OCI-M2 (cell line): Measurements from ENCODE around the gene FLOT2.
"Not testable (repeated sequence)": the region's sequence is repeated elsewhere in the genome, so short reads cannot be mapped to it uniquely, and the experiment has no call there.

ENCODE experiments used
- DNase-seq: peaks from one replicate; lab custom pipeline; 2025; ENCODE audit not compliant: unreplicated experiment; lab: John Stamatoyannopoulos, UW

Gene FLOT2

DNA sequence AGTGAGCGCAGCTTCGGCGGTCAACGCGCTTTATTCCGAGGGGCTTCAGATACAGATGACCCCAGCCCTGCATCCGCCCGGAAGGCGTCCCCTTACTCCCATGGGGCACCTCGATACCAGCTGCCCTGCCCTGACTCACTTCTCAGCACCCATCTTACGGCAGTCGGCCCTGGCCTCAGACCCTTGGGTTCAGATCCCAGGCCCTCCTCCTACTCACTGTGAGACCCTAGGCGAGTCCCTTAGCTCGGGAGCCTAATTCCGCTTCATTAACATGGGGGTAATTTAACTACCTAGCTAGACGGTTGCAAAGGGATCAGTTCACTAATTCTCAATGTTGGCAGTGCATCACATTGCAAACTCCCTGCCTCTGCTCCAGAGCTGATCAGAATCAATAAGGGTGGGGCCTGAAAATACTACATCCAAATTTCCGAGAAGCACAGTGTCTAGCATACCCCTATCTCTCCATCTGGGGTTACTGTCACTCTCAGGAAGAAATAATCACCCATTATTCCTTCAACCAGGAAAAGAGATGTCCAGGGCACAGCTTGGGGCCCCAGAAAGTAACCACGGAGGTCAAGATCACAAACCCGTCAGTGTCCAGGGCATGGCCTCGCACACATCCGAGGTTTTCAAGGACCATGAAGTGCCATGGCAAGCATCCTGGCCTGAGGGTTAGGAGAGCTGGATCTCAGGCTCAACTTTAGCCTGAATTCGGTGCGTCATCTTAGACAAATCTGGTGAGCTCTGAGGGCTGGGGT lies 415 bp upstream of the FLOT2 start:
- DNase-seq: no peak

- DNase-seq: no peak
Observed at GRCh38 chr17:28896491-28896883, 1.0 kb downstream of the FLOT2 start.

GRCh38 chr17:28895794-28896447 lies 1.6 kb downstream of the FLOT2 start:
- DNase-seq: no peak

DNA sequence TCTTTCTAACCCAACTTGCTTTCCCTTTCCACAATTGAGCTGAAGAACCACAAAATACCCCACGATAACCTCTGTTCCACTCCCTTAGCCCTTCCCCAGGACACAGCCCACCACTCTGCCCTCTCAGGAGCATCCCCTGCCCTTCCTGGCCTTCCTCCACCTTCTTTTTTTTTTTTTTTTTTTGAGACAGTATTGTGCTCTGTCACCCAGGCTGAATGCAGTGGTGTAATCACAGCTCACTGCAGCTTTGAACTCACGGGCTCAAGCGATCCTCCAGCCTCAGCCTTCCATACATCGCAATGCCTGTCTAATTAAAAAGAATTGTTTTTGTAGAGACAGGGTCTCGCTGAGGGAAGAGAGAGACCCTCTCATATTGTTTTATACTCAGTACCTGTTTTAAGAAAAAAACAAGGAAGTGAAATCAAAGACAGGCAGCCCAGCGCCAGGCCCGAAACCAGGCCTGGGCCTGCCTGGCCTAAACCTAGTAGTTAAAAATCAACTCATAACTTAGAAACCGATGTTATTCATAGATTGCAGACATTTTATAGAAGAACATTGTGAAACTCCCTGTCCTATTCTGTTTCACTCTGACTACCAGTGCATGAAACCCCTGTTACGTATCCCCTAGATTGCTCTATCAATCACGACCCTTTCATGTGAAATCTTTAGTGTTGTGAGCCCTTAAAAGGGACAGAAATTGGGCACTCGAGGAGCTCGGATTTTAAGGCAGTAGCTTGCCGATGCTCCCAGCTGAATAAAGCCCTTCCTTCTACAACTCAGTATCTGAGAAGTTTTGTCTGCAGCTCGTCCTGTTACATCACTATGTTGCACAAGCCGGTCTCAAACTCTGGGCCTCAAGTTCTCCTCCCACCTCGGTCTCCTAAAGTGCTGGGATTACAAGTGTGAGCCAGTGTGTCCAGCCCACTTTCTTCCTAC lies 4.0 kb downstream of the FLOT2 start:
- DNase-seq: not testable (repeated sequence)

DNA sequence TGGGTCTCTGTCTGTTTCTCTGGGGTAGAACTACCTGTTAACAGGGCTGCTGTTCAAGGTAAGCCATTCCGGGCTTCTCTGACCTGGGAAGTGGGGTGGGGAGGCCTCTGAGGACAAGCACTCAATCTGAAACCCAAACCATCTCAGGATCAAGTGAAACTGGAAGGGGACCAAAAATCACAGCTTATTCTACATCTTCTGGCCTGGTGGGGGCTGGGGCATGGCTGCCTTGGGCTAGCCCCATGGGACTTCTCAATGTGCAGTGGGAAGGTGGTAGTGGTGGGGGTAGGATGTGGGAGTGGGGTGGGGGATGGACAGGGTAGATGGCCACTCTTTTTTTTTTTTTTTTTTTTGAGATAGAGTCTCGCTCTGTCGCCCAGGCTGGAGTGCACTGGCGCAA lies 5.5 kb downstream of the FLOT2 start:
- DNase-seq: no peak

- no peak for DNase-seq
Observed at GRCh38 chr17:28891201-28891600, 6.3 kb downstream of the FLOT2 start.

GRCh38 chr17:28889996-28890395 lies 7.5 kb downstream of the FLOT2 start:
- no peak for DNase-seq

DNA sequence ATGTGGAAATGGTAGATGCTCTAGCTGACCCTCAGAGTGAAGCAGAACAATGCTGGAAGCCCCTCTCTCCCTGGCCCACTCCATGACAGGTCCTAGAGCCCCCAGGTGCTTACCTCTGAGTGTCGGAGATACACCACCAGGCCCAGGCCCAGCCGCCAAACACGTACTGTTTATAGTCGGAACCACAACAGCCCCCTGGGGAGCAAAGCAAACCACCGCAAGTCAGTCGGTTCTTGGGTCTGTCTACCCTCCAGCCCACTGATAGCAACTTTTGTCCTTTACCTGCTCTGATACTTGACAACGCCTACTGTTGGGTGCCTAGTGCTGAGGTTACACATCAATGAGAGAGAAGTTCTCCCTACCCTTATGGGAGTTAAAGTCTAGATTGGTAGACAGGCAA lies 8.7 kb downstream of the FLOT2 start:
- DNase-seq: no peak

- DNase-seq: no peak
Observed at GRCh38 chr17:28887871-28888471, 9.6 kb downstream of the FLOT2 start.

GRCh38 chr17:28885951-28886350 lies 11.6 kb downstream of the FLOT2 start:
- DNase-seq: no peak

DNA sequence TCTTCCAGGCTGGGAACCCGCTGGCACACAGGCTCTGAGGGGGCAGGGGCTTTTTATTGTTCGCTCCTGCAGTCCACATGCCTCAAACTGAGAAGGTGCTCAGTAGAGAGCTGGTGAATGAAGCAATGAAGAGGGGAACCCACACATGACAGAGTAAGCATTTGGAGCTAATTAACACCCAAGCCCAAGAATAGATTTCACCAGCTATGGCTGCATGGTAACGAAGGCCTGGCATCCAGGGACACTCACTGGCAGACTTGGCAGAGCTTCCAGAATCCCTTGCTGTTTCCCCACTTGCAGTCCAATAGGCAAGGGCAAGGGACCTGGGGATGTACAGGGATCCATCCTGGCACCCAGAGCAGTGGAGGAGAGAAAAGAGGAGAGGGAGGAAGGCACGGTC lies 12.2 kb downstream of the FLOT2 start:
- no peak for DNase-seq

DNA sequence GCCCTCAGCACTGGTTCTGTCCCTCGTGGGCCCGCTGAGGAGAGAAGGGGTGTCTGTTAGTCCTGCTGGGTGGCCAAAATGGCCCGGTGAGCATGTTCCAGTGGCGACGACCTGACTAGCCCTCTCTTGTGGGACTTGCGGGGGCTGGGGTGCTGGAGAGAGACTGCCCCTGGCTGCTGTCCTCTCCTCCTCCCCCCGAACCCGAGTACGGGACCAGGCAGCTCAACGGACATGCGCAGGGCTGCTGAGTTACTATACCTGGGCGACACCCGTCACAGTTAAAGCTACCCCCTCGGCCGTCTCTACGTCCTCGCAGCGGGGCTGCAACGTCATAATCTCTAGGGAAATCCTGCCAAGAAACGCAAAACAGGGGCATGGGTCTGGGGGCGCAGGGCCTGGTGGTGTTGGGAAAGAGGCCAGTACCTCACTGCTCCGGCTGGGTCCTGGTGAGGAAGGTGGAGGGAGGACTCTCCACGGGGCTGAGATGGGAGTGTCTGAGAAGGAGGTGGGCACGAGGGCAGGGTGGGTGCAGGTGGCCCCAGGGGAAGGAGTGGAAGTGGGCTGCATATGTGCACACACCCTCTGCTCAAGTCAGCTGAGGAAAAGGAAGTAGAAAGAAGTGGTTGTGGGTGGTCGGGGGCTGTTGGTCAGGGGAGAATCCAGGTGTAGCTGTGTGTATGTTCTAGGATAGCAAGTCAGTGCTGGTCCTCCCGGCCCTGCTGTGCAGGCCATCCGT lies 13.4 kb downstream of the FLOT2 start:
- DNase-seq: no peak

DNA sequence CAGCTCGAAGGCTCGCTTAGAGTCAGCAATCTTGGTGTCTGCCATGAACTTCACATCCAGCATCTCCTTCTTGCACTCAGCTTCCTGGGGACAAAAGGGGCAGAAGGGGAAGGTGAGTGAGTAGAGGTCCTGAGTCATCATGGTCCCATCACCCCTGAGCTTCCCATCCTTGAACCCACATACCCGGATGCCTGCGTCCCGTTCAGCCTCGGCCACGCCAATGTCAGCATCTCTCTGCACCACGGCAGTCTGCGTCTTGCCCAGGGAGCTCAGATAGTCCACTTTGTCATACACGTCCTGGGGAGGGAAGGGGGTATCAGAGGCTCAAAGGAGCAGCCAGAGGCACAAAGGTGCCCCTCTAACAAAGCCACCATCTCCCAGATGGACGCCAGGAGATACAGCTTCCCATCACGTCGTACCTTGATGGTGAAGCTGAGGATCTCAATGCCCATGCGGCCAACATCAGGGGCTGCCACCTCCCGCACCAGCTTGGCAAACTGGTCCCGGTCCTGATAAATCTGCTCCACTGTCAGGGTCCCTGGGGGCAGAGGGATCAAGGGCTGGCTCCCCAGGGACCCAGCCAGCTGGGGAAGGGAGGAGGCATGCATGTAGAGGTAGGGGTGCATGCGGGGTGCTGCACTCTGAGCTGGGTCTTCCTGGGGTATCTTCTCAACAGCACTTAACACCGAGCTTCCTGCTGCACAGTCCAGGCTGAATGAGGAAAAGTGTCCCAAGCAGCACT lies 15.2 kb downstream of the FLOT2 start:
- DNase-seq: no peak

- DNase-seq: no peak
Observed at GRCh38 chr17:28881533-28882056, 15.9 kb downstream of the FLOT2 start.

DNA sequence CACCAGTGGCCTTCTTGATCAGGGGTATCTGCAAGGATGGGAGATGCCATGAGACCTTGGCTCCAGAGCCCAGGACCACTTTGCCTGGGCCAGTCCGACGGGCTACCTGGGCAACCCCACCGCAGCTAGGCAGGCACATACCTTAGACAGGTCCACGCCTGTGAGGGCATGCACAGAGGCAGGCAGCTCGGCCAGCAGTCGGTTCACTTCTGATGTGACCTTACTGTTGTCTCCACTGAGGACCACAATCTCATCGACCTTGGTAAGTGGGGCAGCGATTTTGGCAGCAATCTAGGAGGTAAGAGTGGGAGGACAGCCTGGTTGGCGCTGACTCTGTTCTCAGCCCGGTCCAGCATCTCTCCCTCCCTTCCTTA lies 17.0 kb downstream of the FLOT2 start:
- no peak for DNase-seq

DNA sequence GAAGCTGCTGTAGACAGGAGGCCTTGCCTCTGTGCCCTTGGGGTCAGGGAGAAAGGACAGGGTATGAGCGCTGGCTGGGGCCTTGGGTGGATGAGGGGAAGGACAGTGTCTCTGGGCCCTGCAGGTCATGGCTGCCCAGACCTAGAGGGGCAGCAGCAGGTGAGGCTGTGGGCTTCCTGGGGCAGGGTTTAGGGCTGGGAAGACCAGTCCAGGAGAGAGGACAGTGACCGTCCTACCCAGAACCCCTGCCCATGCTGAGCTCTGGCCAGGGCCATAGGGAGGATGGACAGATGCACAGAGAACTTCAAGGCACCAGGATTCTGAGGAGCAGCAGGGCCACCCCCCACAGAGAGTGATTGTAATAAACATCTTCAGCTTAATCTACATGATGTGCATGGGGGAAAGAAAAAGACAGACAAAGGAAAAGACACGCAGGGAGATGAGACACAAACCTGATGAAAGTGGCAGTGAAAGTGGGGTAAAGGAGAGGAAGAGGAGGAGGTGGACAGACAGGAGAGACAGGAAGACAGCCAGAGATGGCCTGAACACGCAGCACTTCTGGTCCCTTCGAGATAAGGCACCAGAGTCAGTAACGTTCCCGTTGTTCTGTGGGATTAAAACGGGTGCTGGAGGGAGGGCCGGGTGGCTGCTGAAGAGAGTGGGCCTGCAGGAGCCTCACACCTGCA lies 17.5 kb downstream of the FLOT2 start:
- DNase-seq: no peak

DNA sequence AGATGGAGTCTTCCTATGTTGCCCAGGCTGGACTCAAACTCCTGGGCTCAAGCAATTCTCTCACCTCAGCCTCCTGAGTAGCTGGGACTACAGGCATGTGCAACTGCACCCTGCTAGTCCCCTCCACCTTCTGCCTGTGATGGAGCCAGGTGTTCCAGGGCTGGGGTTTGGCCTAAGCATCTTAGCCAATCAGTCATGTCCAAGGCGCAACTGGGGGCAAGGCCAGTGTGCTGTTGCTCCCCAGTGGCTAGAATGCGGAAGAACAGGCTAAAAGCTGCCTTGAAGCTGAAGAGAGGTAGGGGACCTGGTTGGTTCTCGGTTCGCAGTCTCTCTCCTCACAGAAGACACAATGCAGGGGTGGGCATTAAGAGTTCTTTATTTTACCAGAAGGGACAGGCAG lies 18.6 kb downstream of the FLOT2 start:
- DNase-seq: no peak

DNA sequence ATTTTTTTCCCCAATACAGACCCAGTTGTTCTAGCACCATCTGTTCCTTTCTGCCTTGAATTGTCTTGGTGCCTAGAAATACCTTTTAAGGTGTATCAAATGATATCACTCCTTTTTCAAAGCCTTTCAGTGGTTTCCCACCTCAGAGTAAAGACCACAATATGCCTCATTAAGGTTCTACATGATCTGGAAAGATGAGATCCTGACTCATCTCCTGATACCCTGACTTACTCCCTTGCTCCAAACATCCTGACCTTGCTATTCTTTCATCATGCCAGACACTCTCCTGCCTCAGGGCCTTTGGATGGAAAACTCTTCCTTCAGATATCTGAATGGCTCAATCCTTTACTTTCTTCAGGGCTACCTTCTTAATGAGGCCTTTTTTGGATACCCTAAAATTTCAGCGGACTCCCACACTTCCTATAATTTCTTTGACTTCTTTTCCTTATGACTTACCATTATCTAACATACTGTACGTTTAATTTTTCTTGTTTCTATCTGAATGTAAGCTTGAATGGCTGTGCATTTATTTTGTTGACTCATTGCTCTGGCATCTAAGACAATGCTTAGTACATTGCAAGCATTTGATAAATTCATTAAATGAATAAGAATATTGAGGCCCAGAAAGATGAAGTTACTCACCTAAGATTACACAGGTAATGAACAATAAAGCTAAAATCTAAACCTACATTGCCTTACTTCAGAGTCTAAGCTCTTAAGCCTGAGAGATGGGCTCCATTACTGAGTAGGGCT lies 19.2 kb downstream of the FLOT2 start:
- no peak for DNase-seq
